Superior temporal gyrus (tissue), 1 donor: Measurements from ENCODE around the gene EIF4EBP2.

ENCODE experiments used
- DNase-seq: peaks from one replicate; pipeline ENCODE4 v3.0.0-alpha.2; 2016; ENCODE audit errors: extremely low spot score

EIF4EBP2 gene

GRCh38 chr10:70432101-70432500 lies 28.2 kb downstream of the EIF4EBP2 start:
- peak; percentile 91 for DNase-seq

- no peak for DNase-seq
Observed at GRCh38 chr10:70432561-70433263, 28.8 kb downstream of the EIF4EBP2 start.

DNA sequence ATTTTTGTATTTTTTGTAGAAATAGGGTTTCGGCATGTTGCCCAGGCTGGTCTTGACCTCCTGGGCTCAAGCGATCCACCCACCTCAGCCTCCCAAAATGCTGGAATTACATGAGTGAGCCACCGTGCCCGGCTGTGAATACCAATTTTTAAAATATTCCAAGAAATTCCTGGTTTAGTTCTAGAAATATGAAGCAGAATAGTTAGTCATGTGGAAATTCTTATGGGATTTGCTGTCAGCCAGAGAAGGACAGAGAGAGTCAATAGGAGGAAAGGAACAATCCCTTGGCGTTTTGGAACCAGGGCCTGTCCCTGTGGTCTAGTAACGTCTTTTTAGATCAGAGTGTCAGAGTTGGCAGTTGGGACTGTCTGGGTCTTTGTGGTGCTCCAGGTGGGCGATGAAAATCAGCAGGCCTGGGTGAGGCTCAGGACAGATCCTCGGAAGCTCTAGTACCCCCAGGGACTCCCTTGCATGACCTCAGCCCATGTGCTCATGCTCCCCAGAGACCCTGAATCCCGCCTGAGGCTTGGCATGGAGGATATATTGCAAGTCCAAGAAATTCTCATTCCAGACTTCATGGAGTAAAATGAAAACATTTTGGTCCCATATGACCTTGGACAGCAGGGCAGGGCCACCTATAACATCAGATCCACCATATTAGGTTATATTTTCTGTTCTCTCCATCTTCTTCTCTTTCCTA lies 29.8 kb downstream of the EIF4EBP2 start:
- no peak for DNase-seq

- no peak for DNase-seq
Observed at GRCh38 chr10:70435241-70436085, 31.5 kb downstream of the EIF4EBP2 start.

DNA sequence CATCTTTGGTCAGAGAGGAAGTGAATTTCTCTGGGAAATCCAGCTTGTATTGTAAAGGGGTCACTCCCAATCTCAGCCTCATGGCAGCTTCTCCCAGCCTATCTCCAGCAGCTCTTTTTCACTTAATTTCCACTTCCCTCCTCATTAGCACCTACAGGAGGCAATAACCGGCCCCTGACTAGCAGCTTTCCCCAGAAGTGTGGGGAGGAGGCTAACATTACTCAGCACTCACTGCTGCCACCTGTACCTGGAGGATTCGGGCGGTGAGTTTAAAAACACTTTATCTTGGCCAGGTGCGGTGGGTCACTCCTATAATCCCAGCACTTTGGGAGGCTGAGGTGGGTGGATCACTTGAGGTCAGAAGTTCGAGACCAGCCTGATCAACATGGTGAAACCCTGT lies 33.8 kb downstream of the EIF4EBP2 start:
- no peak for DNase-seq

GRCh38 chr10:70440296-70441160 lies 36.6 kb downstream of the EIF4EBP2 start:
- DNase-seq: no peak

- no peak for DNase-seq
Observed at GRCh38 chr10:70441161-70441894, 37.4 kb downstream of the EIF4EBP2 start, which contains the start of gene NODAL. Gene NODAL (minus strand): TSS chr10:70441681. CDS start chr10:70441667, 14 bp downstream.

- no peak for DNase-seq
Observed at GRCh38 chr10:70441895-70442309, 38.0 kb downstream of the EIF4EBP2 start.

GRCh38 chr10:70442332-70442988 lies 38.5 kb downstream of the EIF4EBP2 start:
- no peak for DNase-seq

- DNase-seq: no peak
Observed at GRCh38 chr10:70444744-70445143, 40.8 kb downstream of the EIF4EBP2 start.

DNA sequence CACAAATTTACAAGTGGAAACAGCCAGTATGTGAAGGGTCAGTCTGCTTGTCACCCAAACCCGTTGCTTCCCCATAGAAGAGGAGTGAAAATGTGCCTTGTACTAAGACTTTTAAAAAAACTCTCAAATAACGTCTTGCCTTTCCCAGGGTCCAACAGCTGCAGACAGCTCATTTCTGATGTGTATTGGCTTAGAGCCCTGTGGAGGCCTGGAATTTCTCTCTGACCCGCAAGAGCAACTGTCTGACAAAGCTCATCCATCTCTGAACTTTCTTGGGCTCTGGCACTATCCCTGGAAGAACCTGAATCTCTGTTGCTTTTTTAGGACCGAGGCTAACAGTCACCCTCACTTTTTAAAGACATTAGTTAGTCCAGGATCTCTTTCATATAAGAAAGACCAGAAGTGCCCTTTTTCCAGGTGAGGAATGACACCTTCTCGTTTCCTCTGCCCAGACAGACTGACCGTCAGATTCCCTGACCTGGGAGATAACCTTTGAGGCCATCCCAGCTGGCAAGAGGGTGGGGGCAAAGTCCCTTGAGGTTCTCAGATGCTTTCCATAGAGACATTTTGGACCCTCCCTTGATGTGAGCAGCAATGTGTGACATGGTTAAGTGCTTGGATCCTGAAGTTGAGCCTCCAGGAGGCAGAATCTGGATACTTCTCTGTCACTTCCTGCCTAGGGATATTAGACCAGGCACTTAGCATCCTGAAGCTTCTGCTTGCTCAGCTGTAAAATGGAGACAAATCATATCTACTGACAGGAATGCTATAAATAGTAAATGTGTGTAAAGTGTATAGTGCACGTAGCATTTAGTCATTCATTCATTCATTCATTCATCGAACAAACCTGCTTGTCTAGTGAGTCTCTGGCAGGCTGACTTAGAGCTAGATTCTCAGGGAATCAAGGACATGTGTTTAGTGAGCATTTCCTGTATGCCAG lies 42.0 kb downstream of the EIF4EBP2 start:
- no peak for DNase-seq

DNA sequence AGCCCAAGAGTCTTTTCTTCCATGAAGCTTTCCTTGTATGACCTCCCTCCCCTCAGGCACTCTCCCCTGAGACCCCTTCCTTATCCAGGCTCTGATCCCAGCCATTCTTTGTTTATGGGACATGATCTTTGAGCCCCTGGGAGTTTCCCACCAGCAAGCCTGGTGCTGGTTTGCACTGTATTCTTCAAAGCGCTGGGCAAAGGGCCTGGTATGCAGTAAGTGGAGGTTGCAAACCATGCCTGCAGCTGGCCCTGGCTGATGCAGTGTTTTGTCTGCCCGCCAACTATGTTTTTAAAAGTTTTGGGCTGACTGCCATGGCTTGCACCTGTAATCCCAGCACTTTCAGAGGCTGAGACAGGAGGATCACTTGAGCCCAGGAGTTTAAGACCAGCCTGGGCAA lies 44.3 kb downstream of the EIF4EBP2 start:
- no peak for DNase-seq

DNA sequence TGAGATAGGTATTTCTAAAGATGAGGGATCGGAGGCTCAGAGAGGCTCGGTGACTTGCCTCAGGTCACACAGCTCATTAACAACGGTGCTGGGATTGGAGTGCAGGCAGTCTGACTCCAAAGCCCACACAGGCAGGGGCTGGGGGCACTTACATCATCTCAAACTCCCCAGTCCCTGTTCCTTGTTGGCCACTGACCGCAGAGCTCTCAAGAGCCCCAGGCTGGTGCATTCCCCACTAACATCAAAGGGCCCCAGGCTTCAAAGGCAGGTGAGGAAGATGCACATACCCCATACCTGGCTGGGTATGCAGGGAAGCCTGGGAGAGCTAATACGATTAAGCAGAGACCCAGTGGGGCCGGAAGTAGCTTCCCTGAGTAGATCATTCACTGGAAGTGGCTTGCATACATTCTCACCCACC lies 51.3 kb downstream of the EIF4EBP2 start:
- DNase-seq: no peak

GRCh38 chr10:70456164-70456563 lies 52.2 kb downstream of the EIF4EBP2 start:
- DNase-seq: no peak

- no peak for DNase-seq
Observed at GRCh38 chr10:70457759-70458305, 53.9 kb downstream of the EIF4EBP2 start.

DNA sequence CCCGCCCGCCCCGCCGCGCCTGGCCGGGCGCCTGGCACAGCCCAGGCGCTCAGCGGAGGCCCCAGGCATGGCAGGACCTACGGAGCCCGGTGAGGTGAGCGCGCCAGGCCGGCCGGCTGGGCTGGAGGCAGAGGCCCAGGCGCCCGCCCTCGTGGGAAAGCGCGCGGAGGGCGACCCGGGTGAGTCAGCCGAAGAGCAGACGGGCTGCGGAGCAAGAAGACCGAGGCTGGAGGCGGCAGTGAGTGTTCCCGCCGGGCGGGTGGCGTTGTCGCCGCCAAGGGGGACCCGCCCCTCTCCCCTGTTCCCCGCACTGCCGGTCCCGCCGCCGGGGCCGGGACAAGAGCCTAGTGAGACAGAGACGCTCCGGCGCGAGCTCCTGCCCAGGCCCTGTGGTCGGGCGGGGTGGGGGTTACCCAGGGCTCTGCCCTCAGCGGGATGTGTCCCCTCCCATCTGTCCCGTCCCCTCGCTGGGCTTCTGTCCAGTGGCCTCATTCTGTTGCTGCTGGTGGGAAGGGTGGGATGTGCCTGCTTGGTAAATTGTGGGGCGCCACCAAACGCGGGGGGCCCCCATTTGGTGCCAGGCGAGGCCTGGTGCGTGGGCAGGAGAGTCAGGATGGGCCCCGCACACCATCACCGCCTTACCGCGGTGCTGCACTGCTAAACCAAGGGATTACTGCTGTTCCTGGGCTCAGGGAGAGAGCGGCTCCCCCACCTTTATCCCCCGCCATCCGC lies 54.5 kb downstream of the EIF4EBP2 start:
- DNase-seq: no peak

DNA sequence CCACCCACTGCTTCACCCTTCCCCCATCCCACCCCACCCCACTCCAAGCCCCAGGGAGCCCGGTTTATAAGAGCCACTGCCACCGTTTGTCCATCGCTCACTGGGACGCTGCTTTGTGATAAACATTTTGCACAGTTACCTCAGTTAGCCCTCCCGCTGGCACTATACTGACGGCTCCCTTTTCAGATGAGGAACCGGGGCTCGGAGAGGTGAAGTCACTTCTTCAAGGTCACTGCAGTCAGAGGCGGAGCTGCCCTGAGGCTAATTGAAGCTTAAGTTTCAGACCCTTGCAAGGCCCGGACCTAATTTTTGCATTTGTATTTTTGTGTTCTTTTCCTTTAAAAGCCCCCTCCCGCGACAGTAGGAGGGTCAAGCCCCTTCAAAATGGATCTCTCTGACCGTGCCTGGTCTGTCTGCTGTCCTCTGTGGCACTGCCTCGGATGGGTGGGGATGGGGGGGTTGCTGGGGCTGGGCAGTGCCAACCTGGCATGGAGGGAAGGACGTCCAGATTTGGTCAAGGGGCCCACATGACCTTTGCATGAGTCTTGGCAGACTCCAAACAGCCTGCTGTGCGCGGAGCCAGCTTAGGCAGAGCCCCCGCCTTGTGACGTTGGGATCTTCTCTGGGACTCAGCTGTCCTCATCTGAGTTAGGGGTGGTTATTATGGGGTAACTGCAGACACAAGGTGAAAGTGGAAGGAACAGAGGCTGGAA lies 55.3 kb downstream of the EIF4EBP2 start:
- no peak for DNase-seq
